RWPE1 (cell line): ENCODE results near the gene SPARCL1.
"Not testable (repeated sequence)": the region's sequence is repeated elsewhere in the genome, so short reads cannot be mapped to it uniquely, and the experiment has no call there.

ENCODE experiments used
- CTCF ChIA-PET: fragments of 350-600 bp; sonication (Branson Sonifier 250); formaldehyde crosslinking; extraction: SDS; loops from one replicate; lab custom pipeline; 2021; lab: Yijun Ruan, JAX
- POLR2A ChIA-PET: fragments of 400-600 bp; formaldehyde crosslinking; extraction: SDS; loops from one replicate; lab custom pipeline; 2020; ENCODE audit warnings: antibody characterized with exemption; ENCODE audit not compliant: low non-redundant PET; lab: Yijun Ruan, JAX
- DNase-seq: peaks from one replicate; pipeline ENCODE4 v3.0.0; 2012; ENCODE audit warnings: low spot score
- H3K27ac ChIP-seq: fragments of 450-650 bp; 2 replicates; pipeline ENCODE4 v1.5.1; 2017
- CTCF ChIP-seq: fragments of 450-650 bp; conservative IDR thresholded peaks from 2 replicates; pipeline ENCODE4 v1.5.1; 2017; ENCODE audit warnings: low read depth, mild to moderate bottlenecking

Gene SPARCL1

GRCh38 chr4:87498446-87498900 lies 30.7 kb downstream of the SPARCL1 start:
- TF ChIP-seq CTCF: no peak
- ChIA-PET POLR2A (no interaction called here), CTCF (no interaction called here)
- DNase-seq: no peak
- no peak overlapping the region for H3K27ac ChIP-seq

GRCh38 chr4:87497578-87497977 lies 31.6 kb downstream of the SPARCL1 start:
- H3K27ac ChIP-seq: no peak overlapping the region
- no peak for TF ChIP-seq CTCF
- POLR2A ChIA-PET: no interaction called here
- CTCF ChIA-PET: interaction anchor here (0.9 kb wide), 1 partner anchor 1128 kb away, joined by 3 read pairs; no protein-coding TSS in a partner anchor
- no peak for DNase-seq

GRCh38 chr4:87497159-87497558 lies 32.0 kb downstream of the SPARCL1 start:
- POLR2A ChIA-PET: no interaction called here
- H3K27ac ChIP-seq: no peak overlapping the region
- CTCF ChIA-PET: interaction anchor here (0.9 kb wide), 1 partner anchor 1128 kb away, joined by 3 read pairs; no protein-coding TSS in a partner anchor
- no peak for DNase-seq
- TF ChIP-seq CTCF: peak; percentile 12; the same call in 1 of the 2 replicates

- ChIA-PET CTCF (interaction anchor here (0.5 kb wide), 1 partner anchor 10 kb away, joined by 3 read pairs; no protein-coding TSS in a partner anchor), POLR2A (no interaction called here)
- no peak for TF ChIP-seq CTCF
- H3K27ac ChIP-seq: no peak overlapping the region
- no peak for DNase-seq
These were observed 36.1 kb downstream of the SPARCL1 start for GRCh38 chr4:87493115-87493514.

- H3K27ac ChIP-seq, CTCF ChIA-PET, POLR2A ChIA-PET, DNase-seq: not testable (repeated sequence)
These were observed 37.3 kb downstream of the SPARCL1 start for GRCh38 chr4:87491851-87492250.

GRCh38 chr4:87491436-87491835 lies 37.7 kb downstream of the SPARCL1 start:
- no peak for TF ChIP-seq CTCF
- ChIA-PET CTCF (no interaction called here), POLR2A (no interaction called here)
- no peak for DNase-seq
- H3K27ac ChIP-seq: no peak overlapping the region

GRCh38 chr4:87490664-87491369 lies 38.4 kb downstream of the SPARCL1 start:
- no peak overlapping the region for H3K27ac ChIP-seq
- no peak for DNase-seq
- ChIA-PET CTCF (interaction anchor here (0.5 kb wide), 1 partner anchor 241 kb away, joined by 3 read pairs; no protein-coding TSS in a partner anchor), POLR2A (no interaction called here)
- no peak for TF ChIP-seq CTCF
